Measurements from ENCODE around the gene IKZF1. TPM values are rescaled to one million over a fixed set of nuclear protein-coding genes. Genes with fewer than 3 reads are reported as not detected.

Gene IKZF1
- total and polyA plus RNA-seq, 2 of the 4 experiments (the other 2 are of a cell fraction): not detected

DNA sequence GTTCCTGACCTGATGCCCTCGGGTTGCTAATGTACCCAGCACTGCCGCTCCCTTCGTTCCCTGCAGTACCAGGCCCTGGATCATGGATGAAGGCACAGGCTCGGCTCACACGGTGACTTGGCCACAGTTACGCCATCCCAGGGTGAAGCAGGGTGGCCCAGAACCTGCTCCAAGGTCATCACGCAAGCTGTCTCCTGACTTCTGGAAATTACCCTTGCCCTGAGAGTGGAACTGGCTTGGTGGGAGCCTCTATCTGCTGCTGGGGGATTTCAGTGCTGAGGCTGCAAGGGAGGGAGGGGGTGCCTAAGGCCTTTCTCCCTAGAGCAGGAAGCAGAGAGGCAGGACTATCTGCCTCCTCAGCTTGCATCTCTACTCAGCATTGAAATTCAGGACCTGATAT lies 109.0 kb downstream of the IKZF1 start:
- 52% methylated on average over 4 of the region's 7 CpGs; no CpG with 5 or more reads in 1 of the 2 experiments for WGBS, 2 experiments (ENCODE audit: extremely low coverage in 2 of 2, insufficient read length in 1 of 2)
- POLR2A ChIA-PET (ENCODE audit: unreplicated experiment): no interaction called here
- no peak overlapping the region for H3K56ac ChIP-seq (ENCODE audit: extremely low read depth, insufficient read depth, low read length)
- H2AK9ac ChIP-seq (replicated peaks; ENCODE audit: low read depth, low read length, poor library complexity): no peak overlapping the region
- H3K14ac ChIP-seq (replicated peaks; ENCODE audit: low read depth, low read length): no peak overlapping the region
- no peaks in the 10 kb centered on the region for H3K9me1 ChIP-seq (ENCODE audit: insufficient read depth, low read length)
- no peak overlapping the region for H3K4me3 ChIP-seq (ENCODE audit: insufficient read depth, low read depth, low read length)
- ATAC-seq (ENCODE audit: low read depth) (no peak), DNase-seq (no peak)
- no peaks in the 10 kb centered on the region for H3K4me1 ChIP-seq (ENCODE audit: control insufficient read depth, insufficient read depth, low read length)
- no peak overlapping the region for H4K5ac ChIP-seq (ENCODE audit: low read depth, low read length)
- no peak overlapping the region for H2BK120ac ChIP-seq (ENCODE audit: low read depth, low read length)
- H3K4ac ChIP-seq (ENCODE audit: low read depth, low read length): no peak overlapping the region
- no peaks in the 10 kb centered on the region for H3K36me3 ChIP-seq (ENCODE audit: control insufficient read depth, insufficient read depth, low read length)
- H3K9me3 ChIP-seq (ENCODE audit: control insufficient read depth, insufficient read depth, low read length): no peaks in the 10 kb centered on the region
- no peak overlapping the region for H3K27ac ChIP-seq (ENCODE audit: insufficient read depth, low read length)
- CTCF ChIA-PET: interaction anchor here (0.6 kb wide), 1 partner anchor 728 kb away, joined by 3 read pairs; no protein-coding TSS in a partner anchor
- intact Hi-C loops (cut with micrococcal nuclease) (no loop called here), dilution Hi-C loops (cut with HindIII; ENCODE audit: low sequenced_read_pairs, unreplicated experiment) (no loop called here), in situ Hi-C loops (cut with MboI; ENCODE audit: low sequenced_read_pairs) (no loop called here)
- no peak overlapping the region for H3K4me2 ChIP-seq (ENCODE audit: low read depth, low read length)
- no TSS peak for BruUV-seq (replicated peaks)
- H3K79me1 ChIP-seq (ENCODE audit: low read depth in 1 of 2, low read length in 2 of 2): no peaks in the 10 kb centered on the region
- no peak overlapping the region for H2AK5ac ChIP-seq (ENCODE audit: low read depth, low read length)
- H2BK20ac ChIP-seq (ENCODE audit: low read depth, low read length): no peak overlapping the region
- no peaks in the 10 kb centered on the region for H4K20me1 ChIP-seq (ENCODE audit: insufficient read depth, low read length)
- H4K91ac ChIP-seq (ENCODE audit: insufficient read depth, low read depth, low read length): no peak overlapping the region
- H3K18ac ChIP-seq (ENCODE audit: low read depth, low read length): no peak overlapping the region
- no peak overlapping the region for H2BK15ac ChIP-seq (ENCODE audit: low read depth, low read length)
- no peak overlapping the region for H2AFZ ChIP-seq (replicated peaks; ENCODE audit: low read length, poor library complexity)
- no peak overlapping the region for H3K9ac ChIP-seq (ENCODE audit: low read depth, low read length)
- H2BK5ac ChIP-seq (ENCODE audit: low read depth, low read length, poor library complexity, severe bottlenecking): no peak overlapping the region
- TF ChIP-seq, protein P1, sequence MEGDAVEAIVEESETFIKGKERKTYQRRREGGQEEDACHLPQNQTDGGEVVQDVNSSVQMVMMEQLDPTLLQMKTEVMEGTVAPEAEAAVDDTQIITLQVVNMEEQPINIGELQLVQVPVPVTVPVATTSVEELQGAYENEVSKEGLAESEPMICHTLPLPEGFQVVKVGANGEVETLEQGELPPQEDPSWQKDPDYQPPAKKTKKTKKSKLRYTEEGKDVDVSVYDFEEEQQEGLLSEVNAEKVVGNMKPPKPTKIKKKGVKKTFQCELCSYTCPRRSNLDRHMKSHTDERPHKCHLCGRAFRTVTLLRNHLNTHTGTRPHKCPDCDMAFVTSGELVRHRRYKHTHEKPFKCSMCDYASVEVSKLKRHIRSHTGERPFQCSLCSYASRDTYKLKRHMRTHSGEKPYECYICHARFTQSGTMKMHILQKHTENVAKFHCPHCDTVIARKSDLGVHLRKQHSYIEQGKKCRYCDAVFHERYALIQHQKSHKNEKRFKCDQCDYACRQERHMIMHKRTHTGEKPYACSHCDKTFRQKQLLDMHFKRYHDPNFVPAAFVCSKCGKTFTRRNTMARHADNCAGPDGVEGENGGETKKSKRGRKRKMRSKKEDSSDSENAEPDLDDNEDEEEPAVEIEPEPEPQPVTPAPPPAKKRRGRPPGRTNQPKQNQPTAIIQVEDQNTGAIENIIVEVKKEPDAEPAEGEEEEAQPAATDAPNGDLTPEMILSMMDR (conservative IDR thresholded peaks at IDR 0.05; ENCODE audit: low read depth, low read length): no peak
- TF ChIP-seq FOS (IDR thresholded peaks at IDR 0.05; ENCODE audit: low read depth, low read length) (no peak), NFE2L2 (IDR thresholded peaks at IDR 0.05; ENCODE audit: low read depth, low read length) (no peak)
- TF ChIP-seq, protein P2, sequence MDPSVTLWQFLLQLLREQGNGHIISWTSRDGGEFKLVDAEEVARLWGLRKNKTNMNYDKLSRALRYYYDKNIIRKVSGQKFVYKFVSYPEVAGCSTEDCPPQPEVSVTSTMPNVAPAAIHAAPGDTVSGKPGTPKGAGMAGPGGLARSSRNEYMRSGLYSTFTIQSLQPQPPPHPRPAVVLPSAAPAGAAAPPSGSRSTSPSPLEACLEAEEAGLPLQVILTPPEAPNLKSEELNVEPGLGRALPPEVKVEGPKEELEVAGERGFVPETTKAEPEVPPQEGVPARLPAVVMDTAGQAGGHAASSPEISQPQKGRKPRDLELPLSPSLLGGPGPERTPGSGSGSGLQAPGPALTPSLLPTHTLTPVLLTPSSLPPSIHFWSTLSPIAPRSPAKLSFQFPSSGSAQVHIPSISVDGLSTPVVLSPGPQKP (IDR thresholded peaks at IDR 0.05; ENCODE audit: borderline replicate concordance, low read depth, low read length): no peak
- TF ChIP-seq, protein P3, sequence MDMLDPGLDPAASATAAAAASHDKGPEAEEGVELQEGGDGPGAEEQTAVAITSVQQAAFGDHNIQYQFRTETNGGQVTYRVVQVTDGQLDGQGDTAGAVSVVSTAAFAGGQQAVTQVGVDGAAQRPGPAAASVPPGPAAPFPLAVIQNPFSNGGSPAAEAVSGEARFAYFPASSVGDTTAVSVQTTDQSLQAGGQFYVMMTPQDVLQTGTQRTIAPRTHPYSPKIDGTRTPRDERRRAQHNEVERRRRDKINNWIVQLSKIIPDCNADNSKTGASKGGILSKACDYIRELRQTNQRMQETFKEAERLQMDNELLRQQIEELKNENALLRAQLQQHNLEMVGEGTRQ (IDR thresholded peaks at IDR 0.05; ENCODE audit: low read depth, low read length): no peak
- peaks cover 3% of the 10 kb centered on the region for H3K27me3 ChIP-seq (ENCODE audit: control insufficient read depth, insufficient read depth, low read length)
- H3K23ac ChIP-seq (ENCODE audit: low read depth, low read length): no peak overlapping the region
- H4K8ac ChIP-seq (ENCODE audit: low read depth in 2 of 2, low read length in 2 of 2): no peak overlapping the region
